OCI-M2 (cell line): ENCODE results near the gene HNRNPA3.
"Not testable (repeated sequence)": the region's sequence is repeated elsewhere in the genome, so short reads cannot be mapped to it uniquely, and the experiment has no call there.

Experiments
- DNase-seq: peaks from one replicate; lab custom pipeline; 2025; ENCODE audit not compliant: unreplicated experiment; lab: John Stamatoyannopoulos, UW

The HNRNPA3 gene

GRCh38 chr2:177232098-177232704 is 19.6 kb downstream of the HNRNPA3 start:
- no peak for DNase-seq

DNA sequence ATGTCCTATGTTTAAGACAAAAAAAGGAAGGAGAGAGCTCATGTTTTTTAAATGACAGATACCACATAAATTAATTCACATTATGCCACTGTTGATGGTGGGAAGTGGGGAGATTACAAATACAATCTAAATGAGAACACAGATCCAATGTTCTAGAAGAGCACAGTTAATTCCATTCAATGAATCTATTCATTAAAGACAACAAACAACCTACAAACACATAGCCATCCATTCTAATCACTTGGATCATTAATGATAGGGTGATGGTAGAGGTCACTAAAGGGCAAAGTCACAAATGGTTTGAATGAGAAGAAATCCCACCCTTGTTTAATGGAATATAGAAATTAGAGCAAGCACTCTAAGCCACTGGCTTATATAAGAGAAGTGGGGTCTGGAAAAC is 21.7 kb downstream of the HNRNPA3 start:
- DNase-seq = no peak

DNA sequence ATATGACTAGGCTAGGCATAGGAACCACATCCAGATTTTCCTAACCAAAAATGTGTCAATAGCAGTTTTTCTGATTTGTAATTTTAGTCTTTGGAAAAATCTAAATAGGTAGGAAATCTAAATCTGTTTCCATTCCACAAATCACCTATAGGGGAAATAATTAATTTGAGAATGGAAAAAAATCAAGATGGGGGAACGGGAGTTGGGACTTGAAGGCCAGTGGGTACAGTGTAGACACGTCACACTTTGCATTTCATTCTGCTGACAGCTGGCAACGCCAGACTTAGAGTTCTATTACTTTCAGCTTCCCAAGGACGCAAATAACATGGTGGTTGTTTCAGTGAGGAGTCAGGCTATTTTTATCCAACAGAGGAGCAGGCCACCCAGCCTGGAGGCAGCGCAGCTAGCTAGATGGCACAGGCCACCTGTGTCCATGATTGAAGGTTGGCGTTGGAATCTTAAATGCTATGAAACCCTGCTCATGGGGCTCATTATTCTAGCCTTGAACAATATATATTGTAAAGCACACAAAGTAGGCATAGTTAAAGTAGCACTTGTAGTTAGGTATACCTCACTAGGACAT is 23.4 kb downstream of the HNRNPA3 start:
- DNase-seq = no peak

DNA sequence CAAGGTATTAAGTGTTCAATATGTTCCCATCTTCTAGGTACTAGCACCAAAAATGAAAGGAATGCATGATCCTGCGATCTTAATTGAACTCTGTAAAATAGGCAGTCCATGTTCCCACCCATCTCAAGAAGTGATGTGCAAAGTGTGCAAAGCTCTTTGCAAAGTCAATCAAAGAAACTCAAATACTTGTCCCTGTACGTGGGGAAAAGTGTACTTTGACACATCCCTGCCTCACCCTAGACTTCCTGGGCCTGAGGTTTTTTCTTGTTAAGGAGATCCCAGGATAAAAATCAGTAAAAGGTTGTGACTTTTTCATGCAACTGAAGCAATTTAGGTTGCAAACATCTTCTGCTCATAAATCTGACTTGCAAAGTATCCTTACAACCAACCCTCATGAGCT is 25.3 kb downstream of the HNRNPA3 start:
- DNase-seq = no peak

DNA sequence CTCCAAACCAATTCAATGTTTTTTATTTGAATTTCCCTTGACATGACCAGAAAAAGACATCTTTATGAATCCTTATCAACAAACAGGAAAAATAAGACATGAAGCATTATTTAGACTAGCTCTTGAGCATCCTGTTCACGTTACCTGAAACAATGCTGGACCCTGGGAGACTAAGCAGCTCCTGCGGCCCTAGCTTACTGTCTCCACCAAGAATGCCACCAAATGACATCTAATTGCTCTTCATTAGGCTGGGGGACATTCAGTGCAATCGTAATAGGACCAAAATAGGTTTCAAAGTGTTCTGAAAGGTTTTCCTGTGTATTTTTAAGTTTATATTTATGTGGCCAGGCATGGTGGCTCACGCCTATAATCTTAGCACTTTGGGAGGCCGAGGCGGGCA is 26.5 kb downstream of the HNRNPA3 start:
- DNase-seq = no peak

DNA sequence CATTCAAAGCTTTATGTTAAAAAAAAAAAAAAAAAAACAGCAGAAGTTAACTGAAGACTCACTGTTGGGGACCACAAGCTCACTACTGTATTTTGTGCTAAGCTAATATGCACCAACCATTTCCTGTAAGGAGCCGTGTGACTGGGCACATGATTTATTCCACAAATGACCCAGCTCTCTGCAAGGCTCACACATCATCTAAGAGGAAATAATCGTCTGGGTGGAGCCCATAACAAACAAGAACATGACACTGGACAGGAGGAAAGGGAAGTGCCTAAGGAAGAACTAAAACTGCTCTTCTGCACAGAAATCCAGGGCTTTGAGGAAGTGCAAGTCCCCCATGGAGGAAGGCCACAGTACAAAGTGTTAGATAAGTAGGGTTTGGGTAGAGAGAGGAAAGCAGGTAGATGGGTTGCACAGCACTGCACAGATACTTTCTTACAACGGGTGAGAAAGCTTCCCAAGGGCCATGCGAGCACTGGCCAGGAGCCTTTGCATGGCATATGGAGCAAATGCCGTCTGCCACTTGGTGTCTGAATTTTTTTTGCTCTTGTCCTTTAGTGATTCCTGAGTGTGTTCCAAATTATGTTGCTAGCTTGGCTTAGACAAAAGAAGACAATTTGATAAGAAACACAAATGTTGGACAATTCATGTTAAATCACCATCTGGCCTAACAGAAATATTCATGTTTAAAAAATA is 27.5 kb downstream of the HNRNPA3 start:
- DNase-seq = no peak

DNA sequence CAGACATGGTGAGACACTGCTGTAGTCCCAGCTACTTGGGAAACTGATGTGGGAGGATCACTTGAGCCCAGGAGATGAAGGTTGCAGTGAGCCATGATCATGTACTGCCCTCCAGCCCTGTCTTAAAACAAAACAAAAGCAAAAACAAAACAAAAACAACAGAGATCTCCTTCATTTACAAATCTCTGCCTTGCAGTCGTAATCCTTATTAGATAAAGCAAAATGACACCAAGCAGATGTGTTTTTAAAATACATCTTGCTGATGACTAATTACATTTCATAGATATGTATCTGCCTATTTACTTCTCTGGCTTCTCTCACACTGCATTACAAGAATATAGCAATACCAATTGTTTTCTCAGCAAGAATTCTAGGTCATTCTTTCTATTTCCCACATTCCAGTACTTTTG is 29.1 kb downstream of the HNRNPA3 start:
- no peak for DNase-seq

- no peak for DNase-seq
Measured at GRCh38 chr2:177242121-177242987, 29.8 kb downstream of the HNRNPA3 start.

GRCh38 chr2:177243073-177243472 is 30.5 kb downstream of the HNRNPA3 start:
- DNase-seq = no peak

GRCh38 chr2:177243476-177243875 is 30.9 kb downstream of the HNRNPA3 start:
- DNase-seq = no peak

GRCh38 chr2:177244244-177244771 is 31.7 kb downstream of the HNRNPA3 start:
- no peak for DNase-seq

DNA sequence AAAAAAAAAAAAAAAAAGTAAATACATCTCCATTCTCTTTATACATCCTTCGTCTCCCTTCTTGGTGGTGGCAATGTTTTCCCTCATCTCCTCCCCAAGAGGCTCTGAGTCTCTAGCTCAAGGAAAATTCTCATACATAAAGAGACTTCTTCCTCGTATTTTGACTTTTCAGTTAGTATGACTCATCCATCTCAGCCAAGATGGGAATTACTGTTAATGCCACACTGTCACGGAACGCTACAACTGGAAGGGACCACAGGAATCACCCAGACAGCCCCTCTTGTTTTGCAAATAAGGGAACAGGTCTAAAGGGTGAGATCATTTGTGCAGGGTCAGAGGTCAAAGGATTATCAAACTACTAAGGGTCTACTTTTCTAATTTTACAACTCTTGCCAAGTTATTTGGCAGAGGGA is 32.4 kb downstream of the HNRNPA3 start:
- no peak for DNase-seq

DNA sequence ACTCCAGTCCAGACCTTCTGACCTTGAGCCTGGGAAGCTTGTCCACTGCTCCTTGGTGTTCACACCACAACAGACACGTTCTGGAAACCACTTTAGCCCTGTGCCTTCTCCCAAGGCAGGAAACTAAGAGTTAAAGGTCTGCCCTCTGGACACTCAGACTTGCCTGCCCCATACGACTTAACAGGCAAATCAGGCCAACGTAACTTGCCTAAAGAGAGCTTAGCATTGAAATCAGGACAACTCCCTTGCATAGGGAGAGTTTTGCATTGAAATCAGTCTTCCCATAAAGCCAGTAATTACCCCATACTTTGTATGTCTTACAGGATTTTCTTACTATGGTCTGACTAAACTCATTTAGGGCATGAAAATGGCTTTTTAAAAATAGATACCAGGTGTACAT is 33.4 kb downstream of the HNRNPA3 start:
- DNase-seq = no peak

DNA sequence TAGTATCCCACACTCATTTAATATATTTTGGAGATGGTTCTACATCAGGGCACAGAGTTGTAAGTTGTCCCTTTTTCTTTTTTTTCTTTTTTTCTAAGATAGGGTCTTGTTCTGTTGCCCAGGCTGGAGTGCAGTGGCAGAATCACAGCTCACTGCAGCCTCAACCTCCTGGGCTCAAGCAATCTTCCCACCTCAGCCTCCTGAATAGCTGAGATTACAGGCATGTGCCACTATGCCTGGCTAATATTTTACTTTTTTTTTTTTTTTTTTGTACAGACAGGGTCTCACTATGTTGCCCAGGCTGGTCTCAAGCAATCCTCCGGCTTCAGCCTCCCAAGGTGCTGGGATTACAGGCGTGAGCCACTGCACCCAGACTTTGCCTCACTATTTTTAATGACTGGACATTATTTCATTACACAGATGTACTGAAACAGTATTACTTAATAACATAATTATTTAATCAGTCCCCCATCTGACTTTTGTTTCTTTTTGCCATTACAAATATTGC is 34.0 kb downstream of the HNRNPA3 start:
- not testable (repeated sequence) for DNase-seq

- no peak for DNase-seq
Measured at GRCh38 chr2:177247693-177248262, 35.2 kb downstream of the HNRNPA3 start.

DNA sequence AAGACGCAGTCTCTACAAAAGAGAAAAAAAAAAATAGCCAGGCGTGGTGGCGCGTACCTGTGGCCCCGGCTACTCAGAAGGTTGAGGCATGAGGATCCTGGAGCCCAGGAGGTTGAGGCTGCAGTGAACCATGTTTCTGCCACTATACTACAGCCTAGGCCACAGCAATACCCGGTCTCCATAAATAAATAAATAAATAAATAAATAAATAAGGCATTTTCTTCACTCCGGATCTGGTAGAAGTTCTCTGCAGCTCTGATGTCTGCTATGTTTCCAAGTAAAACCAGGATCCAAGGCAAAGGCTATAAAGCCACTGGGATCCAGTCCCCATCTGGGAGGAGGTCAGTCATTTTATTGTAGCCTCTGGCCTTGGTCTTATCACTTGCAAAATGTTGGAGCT is 36.4 kb downstream of the HNRNPA3 start:
- DNase-seq = no peak

DNA sequence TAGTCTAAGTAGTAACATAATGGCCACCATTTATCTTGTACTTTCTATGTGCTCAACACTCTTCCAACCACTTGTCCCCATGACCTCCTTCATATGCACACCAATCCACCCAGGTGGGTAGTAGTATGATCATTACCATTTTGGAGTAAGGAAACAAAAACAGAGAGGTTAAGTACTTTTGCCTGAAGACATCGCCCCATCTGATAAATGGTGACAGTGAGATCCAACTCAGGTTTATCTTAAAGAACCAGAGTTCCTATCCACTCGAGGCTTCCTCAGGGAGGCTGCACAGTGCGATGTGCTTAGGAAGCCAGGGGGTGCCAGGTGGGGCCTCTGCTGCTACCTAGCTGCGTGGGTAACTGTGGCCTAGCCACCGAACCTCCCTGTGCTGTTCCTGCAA is 37.9 kb downstream of the HNRNPA3 start:
- DNase-seq = no peak

GRCh38 chr2:177251165-177251542 is 38.6 kb downstream of the HNRNPA3 start:
- DNase-seq = no peak

DNA sequence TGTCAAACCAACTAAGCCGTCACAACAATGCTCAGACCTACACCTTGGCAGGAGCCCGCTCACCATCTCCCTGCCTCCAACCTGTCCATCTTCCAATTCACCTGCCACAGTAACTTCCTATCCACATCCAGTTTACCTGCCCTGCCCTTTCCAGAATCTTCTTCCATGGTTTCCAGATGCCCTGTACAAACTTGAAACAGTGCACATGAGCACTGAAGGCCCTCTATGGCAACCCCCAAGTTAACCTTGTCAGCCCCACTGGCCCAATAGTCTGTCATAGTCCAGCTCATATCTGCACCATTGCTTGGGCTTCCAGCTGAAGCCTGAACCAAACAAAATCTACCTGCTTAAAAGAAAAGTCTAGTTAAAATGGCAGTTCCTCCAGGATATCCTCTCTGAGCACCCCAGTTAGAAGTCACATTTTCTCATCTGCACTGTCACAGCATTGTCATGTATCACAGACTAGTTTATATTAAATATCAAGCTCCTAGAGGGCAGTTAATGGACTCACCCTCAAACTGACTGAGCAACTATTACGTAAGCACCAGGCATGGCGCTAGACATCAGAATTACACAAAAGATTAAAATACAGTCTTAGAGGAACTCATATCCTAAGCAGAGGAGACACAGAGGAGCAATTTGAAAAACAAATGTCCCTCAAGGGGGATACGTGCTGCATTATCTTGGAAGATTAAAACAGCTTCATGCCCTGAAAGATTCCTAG is 40.4 kb downstream of the HNRNPA3 start:
- no peak for DNase-seq

GRCh38 chr2:177253704-177254103 is 41.1 kb downstream of the HNRNPA3 start:
- no peak for DNase-seq
